ENCODE data around the gene SEMA3D.

Gene SEMA3D

DNA sequence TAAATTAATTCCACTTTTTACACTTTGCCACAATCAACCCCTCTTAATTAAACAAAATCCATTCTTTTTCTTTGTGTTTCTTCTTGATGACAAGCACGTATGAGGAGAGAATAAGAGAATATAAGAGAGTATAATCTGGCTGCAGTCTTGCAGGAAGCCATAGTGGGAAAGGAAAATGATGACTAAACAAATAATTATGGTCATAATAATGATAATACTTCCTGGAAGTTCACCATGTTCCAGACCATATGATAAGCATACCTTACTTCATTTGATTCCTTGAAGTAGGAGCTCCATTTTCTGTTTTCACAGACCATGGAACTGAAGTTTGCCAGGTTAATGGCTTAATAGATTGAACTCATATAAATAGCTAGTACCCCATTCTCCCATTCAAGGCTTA lies 237.8 kb downstream of the SEMA3D start:
- no peak for DNase-seq (ENCODE audit: low read depth)
- TF ChIP-seq, protein P1, sequence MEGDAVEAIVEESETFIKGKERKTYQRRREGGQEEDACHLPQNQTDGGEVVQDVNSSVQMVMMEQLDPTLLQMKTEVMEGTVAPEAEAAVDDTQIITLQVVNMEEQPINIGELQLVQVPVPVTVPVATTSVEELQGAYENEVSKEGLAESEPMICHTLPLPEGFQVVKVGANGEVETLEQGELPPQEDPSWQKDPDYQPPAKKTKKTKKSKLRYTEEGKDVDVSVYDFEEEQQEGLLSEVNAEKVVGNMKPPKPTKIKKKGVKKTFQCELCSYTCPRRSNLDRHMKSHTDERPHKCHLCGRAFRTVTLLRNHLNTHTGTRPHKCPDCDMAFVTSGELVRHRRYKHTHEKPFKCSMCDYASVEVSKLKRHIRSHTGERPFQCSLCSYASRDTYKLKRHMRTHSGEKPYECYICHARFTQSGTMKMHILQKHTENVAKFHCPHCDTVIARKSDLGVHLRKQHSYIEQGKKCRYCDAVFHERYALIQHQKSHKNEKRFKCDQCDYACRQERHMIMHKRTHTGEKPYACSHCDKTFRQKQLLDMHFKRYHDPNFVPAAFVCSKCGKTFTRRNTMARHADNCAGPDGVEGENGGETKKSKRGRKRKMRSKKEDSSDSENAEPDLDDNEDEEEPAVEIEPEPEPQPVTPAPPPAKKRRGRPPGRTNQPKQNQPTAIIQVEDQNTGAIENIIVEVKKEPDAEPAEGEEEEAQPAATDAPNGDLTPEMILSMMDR (IDR thresholded peaks at IDR 0.05; ENCODE audit: low read depth, low read length, missing control alignments), result no peak
- in situ Hi-C loops (cut with HindIII; ENCODE audit: low sequenced_read_pairs), result no loop called here
- no peak overlapping the region for H3K4me3 ChIP-seq (ENCODE audit: low read depth, low read length)

DNA sequence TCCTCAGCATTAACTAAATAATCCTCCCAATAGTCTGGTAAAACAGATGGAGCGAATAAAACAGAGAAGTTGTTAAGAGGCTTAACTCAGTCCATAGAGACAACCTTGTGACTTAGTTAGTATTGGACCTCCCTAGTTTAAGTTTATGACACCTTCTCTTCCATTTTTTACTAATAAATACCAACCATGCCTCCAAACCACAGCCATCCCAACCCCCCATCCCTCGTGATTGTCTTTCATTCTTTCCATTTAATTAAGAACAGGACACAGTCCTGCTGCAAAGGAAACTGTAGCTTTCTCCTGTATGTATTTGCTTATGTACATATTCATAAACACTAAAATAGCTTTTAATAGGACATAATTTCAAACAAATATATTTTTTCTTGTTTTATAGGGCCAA lies 238.2 kb downstream of the SEMA3D start:
- in situ Hi-C loops (cut with HindIII; ENCODE audit: low sequenced_read_pairs), result no loop called here
- TF ChIP-seq, protein P1 (IDR thresholded peaks at IDR 0.05; ENCODE audit: low read depth, low read length, missing control alignments), result no peak
- DNase-seq (ENCODE audit: low read depth), result no peak
- H3K4me3 ChIP-seq (ENCODE audit: low read depth, low read length), result no peak overlapping the region

DNA sequence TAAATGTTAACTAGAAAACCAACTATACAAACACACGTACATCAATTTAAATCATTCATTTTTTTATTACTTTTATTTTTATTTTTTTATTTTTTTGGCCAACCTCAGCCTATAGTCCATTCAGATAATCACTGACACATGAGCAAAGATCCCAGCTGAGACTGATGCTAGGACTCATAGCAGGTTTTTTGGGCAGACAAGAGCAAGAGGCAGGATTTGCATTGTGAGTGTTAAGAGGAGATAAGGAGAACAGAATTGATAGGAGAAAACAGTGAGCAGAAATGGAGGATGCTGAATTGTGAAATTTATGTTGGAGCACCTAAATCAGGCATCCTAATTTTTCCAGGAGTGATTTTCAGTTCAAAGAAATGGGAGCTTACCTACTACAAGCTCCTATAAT lies 240.3 kb downstream of the SEMA3D start:
- no peak overlapping the region for H3K4me3 ChIP-seq (ENCODE audit: low read depth, low read length)
- in situ Hi-C loops (cut with HindIII; ENCODE audit: low sequenced_read_pairs), result no loop called here
- DNase-seq (ENCODE audit: low read depth), result no peak
- TF ChIP-seq, protein P1 (IDR thresholded peaks at IDR 0.05; ENCODE audit: low read depth, low read length, missing control alignments), result no peak

All from astrocyte of the cerebellum (primary cell).